DND-41 (cell line): ENCODE measurements around the gene PTPN23.

Source experiments
- CTCF ChIP-seq: IDR thresholded peaks from 2 replicates; pipeline ENCODE4 v1.5.1; 2012; ENCODE audit warnings: borderline replicate concordance, low read length, moderate library complexity, mild to moderate bottlenecking; ENCODE audit not compliant: poor library complexity, severe bottlenecking; ENCODE audit errors: extremely low read depth
- EZH2 ChIP-seq: IDR thresholded peaks from 3 replicates; pipeline ENCODE4 v1.6.1; 2012; ENCODE audit warnings: borderline replicate concordance, low read depth, mild to moderate bottlenecking, moderate library complexity, low read length, inconsistent platforms; ENCODE audit not compliant: severe bottlenecking

GRCh38 chr3:47407896-47408838 is 27.3 kb downstream of the PTPN23 start:
- TF ChIP-seq CTCF (no peak), EZH2 (no peak)
